H9 (cell line): ENCODE measurements around the gene DUSP7. TPM values are rescaled to one million over a fixed set of nuclear protein-coding genes. Genes with fewer than 3 reads are reported as not detected.

Experiments used
- DNase-seq: peaks from one replicate; pipeline ENCODE4 v3.0.0-alpha.2; 2017
- H2AFZ ChIP-seq: one replicate; pipeline ENCODE4 v1.6.1; 2013; ENCODE audit warnings: mild to moderate bottlenecking, low read length, control low read depth, moderate library complexity
- H2AK5ac ChIP-seq: 2 replicates; pipeline ENCODE4 v1.6.1; 2013; ENCODE audit warnings: low read length, control low read depth, mixed read lengths; ENCODE audit not compliant: insufficient read length
- H2BK120ac ChIP-seq: one replicate; pipeline ENCODE4 v1.6.1; 2013; ENCODE audit warnings: low read depth, mild to moderate bottlenecking, low read length, control low read depth, inconsistent platforms; ENCODE audit not compliant: poor library complexity, severe bottlenecking
- H2BK12ac ChIP-seq: 2 replicates; pipeline ENCODE4 v1.6.1; 2013; ENCODE audit warnings: low read length, control low read depth, mixed read lengths, low read depth; ENCODE audit not compliant: insufficient read length
- H2BK15ac ChIP-seq: 2 replicates; pipeline ENCODE4 v1.6.1; 2013; ENCODE audit warnings: low read depth, low read length, control low read depth
- H2BK20ac ChIP-seq: one replicate; pipeline ENCODE4 v1.6.1; 2013; ENCODE audit warnings: low read depth, mild to moderate bottlenecking, low read length, control low read depth, inconsistent platforms; ENCODE audit not compliant: poor library complexity, severe bottlenecking
- H2BK5ac ChIP-seq: 2 replicates; pipeline ENCODE4 v1.6.1; 2013; ENCODE audit warnings: low read length, control low read depth, mixed read lengths; ENCODE audit not compliant: insufficient read length
- H3K14ac ChIP-seq: 2 replicates; pipeline ENCODE4 v1.6.1; 2013; ENCODE audit warnings: low read length, control low read depth; ENCODE audit not compliant: insufficient read depth
- H3K18ac ChIP-seq: 2 replicates; pipeline ENCODE4 v1.6.1; 2013; ENCODE audit warnings: low read depth, mild to moderate bottlenecking, mixed read lengths, low read length, control low read depth; ENCODE audit not compliant: insufficient read length
- H3K23ac ChIP-seq: 2 replicates; pipeline ENCODE4 v1.6.1; 2013; ENCODE audit warnings: low read length, control low read depth, mixed read lengths, low read depth; ENCODE audit not compliant: insufficient read length
- H3K23me2 ChIP-seq: 2 replicates; pipeline ENCODE4 v1.6.1; 2013; ENCODE audit warnings: low read depth, mild to moderate bottlenecking, mixed read lengths, low read length, control low read depth; ENCODE audit not compliant: insufficient read length, poor library complexity, severe bottlenecking
- H3K27ac ChIP-seq: 2 replicates; pipeline ENCODE4 v1.5.1; 2013; ENCODE audit warnings: low read length, control low read depth, mixed read lengths, low read depth; ENCODE audit not compliant: insufficient read length
- H3K27me3 ChIP-seq: 2 replicates; pipeline ENCODE4 v1.6.1; 2013; ENCODE audit warnings: low read length, control low read depth, inconsistent platforms; ENCODE audit not compliant: insufficient read depth
- H3K4ac ChIP-seq: 2 replicates; pipeline ENCODE4 v1.6.1; 2013; ENCODE audit warnings: low read depth, mild to moderate bottlenecking, control low read depth, inconsistent platforms, low read length, moderate library complexity
- H3K4me1 ChIP-seq: 2 replicates; pipeline ENCODE4 v1.6.1; 2013; ENCODE audit warnings: low read length, control low read depth, inconsistent platforms; ENCODE audit not compliant: insufficient read depth
- H3K4me2 ChIP-seq: 2 replicates; pipeline ENCODE4 v1.6.1; 2013; ENCODE audit warnings: low read length, control low read depth, mixed read lengths; ENCODE audit not compliant: insufficient read length, insufficient read depth
- H3K56ac ChIP-seq: 2 replicates; pipeline ENCODE4 v1.6.1; 2013; ENCODE audit warnings: low read depth, mild to moderate bottlenecking, mixed read lengths, low read length, control low read depth; ENCODE audit not compliant: insufficient read length
- H3K79me1 ChIP-seq: 2 replicates; pipeline ENCODE4 v1.6.1; 2013; ENCODE audit warnings: low read depth, mild to moderate bottlenecking, moderate library complexity, low read length, control low read depth, inconsistent platforms; ENCODE audit not compliant: insufficient read depth, poor library complexity, severe bottlenecking
- H3K79me2 ChIP-seq: 2 replicates; pipeline ENCODE4 v1.6.1; 2013; ENCODE audit warnings: low read length, control low read depth, inconsistent platforms; ENCODE audit not compliant: insufficient read depth
- H3K9ac ChIP-seq: 2 replicates; pipeline ENCODE4 v1.6.1; 2013; ENCODE audit warnings: low read length, control low read depth, mixed read lengths; ENCODE audit not compliant: insufficient read length; ENCODE audit errors: extremely low read depth
- H3K9me3 ChIP-seq: one replicate; pipeline ENCODE4 v1.6.1; 2013; ENCODE audit warnings: low read depth, low read length, inconsistent platforms; ENCODE audit not compliant: control insufficient read depth
- H3T11ph ChIP-seq: one replicate; pipeline ENCODE4 v1.6.1; 2013; ENCODE audit warnings: mild to moderate bottlenecking, low read length, control low read depth, inconsistent platforms
- H4K20me1 ChIP-seq: one replicate; pipeline ENCODE4 v1.6.1; 2013; ENCODE audit not compliant: control insufficient read depth, insufficient read length, insufficient read depth
- H4K5ac ChIP-seq: 2 replicates; pipeline ENCODE4 v1.6.1; 2013; ENCODE audit warnings: low read depth, mild to moderate bottlenecking, mixed read lengths, low read length, control low read depth; ENCODE audit not compliant: insufficient read length
- H4K8ac ChIP-seq: replicated peaks from 2 replicates; pipeline ENCODE4 v1.6.1; 2013; ENCODE audit warnings: low read length, control low read depth, mixed read lengths, low read depth; ENCODE audit not compliant: insufficient read length
- H4K91ac ChIP-seq: 2 replicates; pipeline ENCODE4 v1.6.1; 2013; ENCODE audit warnings: low read depth, mild to moderate bottlenecking, moderate library complexity, mixed read lengths, low read length, control low read depth; ENCODE audit not compliant: insufficient read length
- H3K27ac Mint-ChIP-seq, 3 experiments: 2 replicates in 2 of 3; 3 replicates in 1 of 3; pipeline ENCODE4 v1.8.0; 2020 to 2021; ENCODE audit warnings: mixed read lengths in 3 of 3, mild to moderate bottlenecking in 1 of 3, moderate library complexity in 1 of 3
- H3K27me3 Mint-ChIP-seq: 2 replicates; pipeline ENCODE4 v1.8.0; 2021; ENCODE audit warnings: low read depth, mild to moderate bottlenecking, moderate library complexity, mixed read lengths
- H3K36me3 Mint-ChIP-seq, 3 experiments: 2 replicates in 2 of 3; 3 replicates in 1 of 3; pipeline ENCODE4 v1.8.0; 2020 to 2021; ENCODE audit warnings: low read depth in 3 of 3, mixed read lengths in 3 of 3; ENCODE audit not compliant: insufficient read depth in 1 of 3
- H3K4me1 Mint-ChIP-seq, 2 experiments: 2 replicates each; pipeline ENCODE4 v1.8.0; 2020; ENCODE audit warnings: mixed read lengths in 2 of 2
- H3K4me3 Mint-ChIP-seq, 2 experiments: 2 replicates in 1 of 2; 3 replicates in 1 of 2; pipeline ENCODE4 v1.8.0; 2020 to 2021; ENCODE audit warnings: mild to moderate bottlenecking in 2 of 2, mixed read lengths in 2 of 2, moderate library complexity in 1 of 2
- H3K9me3 Mint-ChIP-seq, 2 experiments: 2 replicates in 1 of 2; 3 replicates in 1 of 2; pipeline ENCODE4 v1.8.0; 2020; ENCODE audit warnings: mild to moderate bottlenecking in 2 of 2, mixed read lengths in 2 of 2, moderate library complexity in 1 of 2
- CTCF ChIP-seq: fragments of 200-600 bp; sonication (generic); conservative IDR thresholded peaks from 3 replicates; pipeline ENCODE4 v1.8.0; 2021; ENCODE audit warnings: antibody characterized with exemption, mild to moderate bottlenecking
- WGBS: extraction: QIAGEN DNeasy Blood & Tissue Kit; methylation state at CpG from one replicate; pipeline ENCODE4 v1.1.7; 2013; ENCODE audit warnings: missing lambda C conversion rate, low lambda C conversion rate, mixed read lengths; ENCODE audit not compliant: insufficient read length; ENCODE audit errors: extremely low coverage; 5-methylcytosine and 5-hydroxymethylcytosine counted together
- total RNA-seq: library from RNA; stranded (reverse); gene quantifications from 2 replicates; pipeline ENCODE4 v1.2.1, GENCODE V29; 2021

The DUSP7 gene
- total RNA-seq, 1 experiment from 2014 or later, result 24.0 TPM

GRCh38 chr3:52013802-52014598, 42.4 kb downstream of the DUSP7 start:
- H3K79me1 ChIP-seq, result no peaks in the 10 kb centered on the region
- H3K27me3 Mint-ChIP-seq, result peaks cover 2% of the 10 kb centered on the region
- H2BK5ac ChIP-seq, result no peak overlapping the region
- H3K9me3 Mint-ChIP-seq, result no peaks in the 10 kb centered on the region
- no peak overlapping the region for H3K27ac ChIP-seq
- no peaks in the 10 kb centered on the region for H3K79me2 ChIP-seq
- H3K56ac ChIP-seq, result no peak overlapping the region
- no peaks in the 10 kb centered on the region for H3K9me3 ChIP-seq
- H2BK20ac ChIP-seq, result no peak overlapping the region
- H3T11ph ChIP-seq, result no peak overlapping the region
- no peak overlapping the region for H4K8ac ChIP-seq
- H3K4me1 Mint-ChIP-seq, result peaks cover 2 to 11% of the 10 kb centered on the region in 2 experiments; a peak in 3 of 4 replicates
- H3K4me2 ChIP-seq, result no peak overlapping the region
- no peak overlapping the region for H4K5ac ChIP-seq
- H3K4me1 ChIP-seq, result no peaks in the 10 kb centered on the region
- no peak overlapping the region for H2AFZ ChIP-seq
- H3K36me3 Mint-ChIP-seq, result no peaks in the 10 kb centered on the region
- WGBS, result no CpG with 5 or more reads among the region's 6 CpGs
- no peak overlapping the region for H2BK120ac ChIP-seq
- H2AK5ac ChIP-seq, result no peak overlapping the region
- no peak overlapping the region for H3K4ac ChIP-seq
- no peak for TF ChIP-seq CTCF
- no peaks in the 10 kb centered on the region for H3K27me3 ChIP-seq
- H2BK12ac ChIP-seq, result no peak overlapping the region
- no peak overlapping the region for H3K4me3 Mint-ChIP-seq
- no peak overlapping the region for H3K14ac ChIP-seq
- no peak overlapping the region for H4K91ac ChIP-seq
- no peaks in the 10 kb centered on the region for H3K23me2 ChIP-seq
- no peak overlapping the region for H2BK15ac ChIP-seq
- DNase-seq, result no peak
- H3K9ac ChIP-seq, result no peak overlapping the region
- no peak overlapping the region for H3K27ac Mint-ChIP-seq
- no peaks in the 10 kb centered on the region for H4K20me1 ChIP-seq
- no peak overlapping the region for H3K23ac ChIP-seq
- H3K18ac ChIP-seq, result no peak overlapping the region
